Ovary (tissue), 9 donors: Measurements from ENCODE around the gene RNH1. TPM values are rescaled to one million over a fixed set of nuclear protein-coding genes. Genes with fewer than 3 reads are reported as not detected.
A peak's percentile ranks its signal among the peaks of the same experiment; 100 is the strongest.

Experiments
- DNase-seq, 5 donors: peaks; one replicate each; pipeline ENCODE4 v3.0.0-alpha.2; 2019 to 2020
- H3K27ac ChIP-seq, 2 donors: fragments of 200-600 bp; one replicate each; pipeline versions ENCODE4 v1.5.1 to v1.8.0; 2019 to 2022
- H3K27me3 ChIP-seq: fragments of 200-600 bp; one replicate; pipeline ENCODE4 v1.8.0; 2022
- H3K36me3 ChIP-seq: fragments of 200-600 bp; sonication (generic); one replicate; pipeline ENCODE4 v1.5.1; 2019
- H3K4me1 ChIP-seq: one replicate; pipeline ENCODE4 v1.8.1; 2013; ENCODE audit warnings: mild to moderate bottlenecking, moderate library complexity; ENCODE audit not compliant: insufficient read depth
- H3K4me3 ChIP-seq: fragments of 200-600 bp; sonication (generic); one replicate; pipeline ENCODE4 v1.5.1; 2017
- H3K9me3 ChIP-seq, 2 donors: fragments of 200-600 bp in 1 of 2; sonication (generic) in 1 of 2; one replicate each; pipeline versions ENCODE4 v1.5.1 to v1.8.1; 2013 to 2019; ENCODE audit warnings: mild to moderate bottlenecking in 1 of 2, moderate library complexity in 1 of 2
- EP300 ChIP-seq: sonication (generic); formaldehyde crosslinking; IDR thresholded peaks from one replicate; pipeline ENCODE4 v1.6.1; 2017; ENCODE audit warnings: antibody characterized with exemption
- POLR2A ChIP-seq: fragments of 450-650 bp; IDR thresholded peaks from one replicate; pipeline ENCODE4 v1.6.1; 2017; ENCODE audit warnings: antibody characterized with exemption, mild to moderate bottlenecking, moderate library complexity
- WGBS, 3 donors: extraction: QIAGEN DNeasy Blood & Tissue Kit in 1 of 3; methylation state at CpG; one replicate each; pipeline versions ENCODE4 v1.1.5 to v1.1.7; 2013 to 2017; 5-methylcytosine and 5-hydroxymethylcytosine counted together
- intact Hi-C, 4 donors: fragments of 100-400 bp; cut with DNase I; formaldehyde crosslinking; loops; one replicate each; pipeline versions ENCODE4 v1.11.0 to v1.15.1; 2022 to 2023
- polyA plus RNA-seq, 2 donors: library from polyadenylated mRNA; stranded (reverse); fragments of 200-250 nt in 1 of 2; fragments of 350-450 nt in 1 of 2; fragmentation: Illumina TruSeq in 1 of 2; extraction: RNeasy Lipid Tissue Mini Kit (QIAGEN cat#74804) in 1 of 2; gene quantifications; one replicate each; pipeline ENCODE4 v1.2.3, GENCODE V29; 2013 to 2014
- total RNA-seq, 7 donors: library from RNA; depleted of rRNA in 2 of 7; stranded (reverse); fragments of >200 nt in 2 of 7; fragmentation: NEBNext Ultra II Directional in 3 of 7; extraction: Animal tissue kit (Norgen Biotek cat#: 25700) in 3 of 7; gene quantifications; one replicate each; pipeline versions ENCODE4 v1.1.0 to v1.2.4, GENCODE V29; 2016 to 2023
- TF ChIP-seq, protein P1 (sequence below), 3 donors: fragments of 450-650 bp in 2 of 3; fragments of 200-600 bp in 1 of 3; IDR thresholded peaks; one replicate each; pipeline versions ENCODE4 v1.5.1 to v1.8.0; 2016 to 2022; ENCODE audit warnings: antibody characterized with exemption in 3 of 3, mild to moderate bottlenecking in 1 of 3
- donor health status: DM: no; HTN: no; CAD: no; lungs with moderate emphysema.
- donor health status: DM: no; HTN: no; CAD: no.
- donor health status: Bipolar disorder and iron deficiency.
- donor health status: DM: yes; HTN: yes; CAD: no.
- donor health status: DM: no; HTN: no; CAD: no.
- donor health status: DM: yes; HTN: yes; CAD: no.

The RNH1 gene
- total and polyA plus RNA-seq, 9 donors = 17.4 to 233 (median 156) TPM

DNA sequence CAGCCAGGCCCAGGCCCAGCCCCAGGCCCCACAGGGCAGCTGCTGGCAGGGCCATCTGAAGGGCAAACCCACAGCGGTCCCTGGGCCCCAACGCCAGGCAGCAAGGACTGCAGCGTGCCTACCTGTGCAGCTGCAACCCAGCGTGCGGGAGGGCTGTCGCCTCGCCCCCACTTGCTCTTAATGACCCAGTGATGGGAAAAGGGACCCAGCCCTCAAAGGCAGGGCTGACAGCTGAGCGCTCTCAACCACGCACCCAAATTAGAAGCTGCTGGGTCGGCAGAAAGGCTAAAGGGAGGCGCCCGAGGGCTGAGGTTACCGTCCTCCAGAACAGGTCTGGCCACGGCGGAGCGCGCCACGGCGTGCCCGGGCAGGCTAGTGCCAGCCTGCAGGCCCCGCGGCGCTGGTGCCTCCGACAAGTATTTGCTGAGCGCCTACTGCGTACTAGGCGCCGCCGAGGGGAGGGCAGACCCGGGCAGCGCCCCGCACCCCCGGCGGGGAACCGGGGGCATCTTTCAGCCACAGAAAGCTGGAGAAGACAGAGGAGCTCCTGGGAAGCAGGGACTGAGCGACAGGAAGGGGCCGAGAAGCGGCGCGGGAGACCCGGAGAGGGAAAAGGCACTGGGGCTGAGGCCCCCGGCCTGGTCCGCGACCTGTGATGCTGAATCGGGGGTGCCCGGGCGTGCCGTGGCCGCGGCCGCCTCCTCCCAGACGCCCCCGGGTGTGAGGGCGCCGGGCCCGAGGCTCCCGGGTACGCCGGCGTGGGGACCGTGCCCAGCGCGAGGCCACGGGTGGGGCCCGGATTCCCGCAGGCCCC lies 27.6 kb upstream of the RNH1 start:
- WGBS, 3 donors = 7 to 15% (median 10%) methylated on average over 39 to 66 of the region's 66 CpGs

DNA sequence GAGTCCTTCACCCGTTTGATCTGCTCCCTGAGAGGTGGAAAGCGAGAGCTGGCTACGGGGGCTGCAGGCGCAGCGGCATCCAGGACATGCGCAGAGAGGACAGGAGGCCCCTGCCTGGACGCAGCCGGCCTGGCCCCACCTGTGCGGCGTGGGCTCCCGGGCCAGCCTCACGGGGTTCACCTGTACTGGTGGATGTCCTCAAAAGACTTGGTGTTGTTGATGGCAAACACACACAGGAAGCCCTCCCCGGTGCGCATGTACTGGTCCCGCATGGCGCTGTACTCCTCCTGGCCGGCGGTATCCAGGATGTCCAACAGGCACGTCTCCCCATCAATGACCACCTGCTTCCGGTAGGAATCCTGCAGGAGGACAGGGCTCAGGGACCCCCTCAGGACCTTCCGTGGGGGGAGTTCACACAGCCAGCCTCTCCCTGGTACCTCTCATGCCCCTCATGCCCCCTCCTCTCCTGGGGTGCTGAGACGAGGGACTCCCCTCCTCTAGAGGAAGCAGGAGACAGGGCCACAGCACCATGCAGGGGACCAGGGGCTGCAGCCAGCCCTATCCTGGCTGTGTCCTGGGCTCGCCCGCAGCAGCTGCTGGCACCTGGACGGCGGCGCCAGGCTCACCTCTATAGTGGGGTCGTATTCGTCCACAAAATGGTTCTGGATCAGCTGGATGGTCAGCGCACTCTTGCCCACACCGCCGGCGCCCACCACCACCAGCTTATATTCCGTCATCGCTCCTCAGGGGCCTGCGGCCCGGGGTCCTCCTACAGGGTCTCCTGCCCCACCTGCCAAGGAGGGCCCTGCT lies 26.7 kb upstream of the RNH1 start:
- peak in 1 of 5 donors; percentile 16 for DNase-seq
- TF ChIP-seq EP300 (no peak), POLR2A (no peak)
- TF ChIP-seq, protein P1, sequence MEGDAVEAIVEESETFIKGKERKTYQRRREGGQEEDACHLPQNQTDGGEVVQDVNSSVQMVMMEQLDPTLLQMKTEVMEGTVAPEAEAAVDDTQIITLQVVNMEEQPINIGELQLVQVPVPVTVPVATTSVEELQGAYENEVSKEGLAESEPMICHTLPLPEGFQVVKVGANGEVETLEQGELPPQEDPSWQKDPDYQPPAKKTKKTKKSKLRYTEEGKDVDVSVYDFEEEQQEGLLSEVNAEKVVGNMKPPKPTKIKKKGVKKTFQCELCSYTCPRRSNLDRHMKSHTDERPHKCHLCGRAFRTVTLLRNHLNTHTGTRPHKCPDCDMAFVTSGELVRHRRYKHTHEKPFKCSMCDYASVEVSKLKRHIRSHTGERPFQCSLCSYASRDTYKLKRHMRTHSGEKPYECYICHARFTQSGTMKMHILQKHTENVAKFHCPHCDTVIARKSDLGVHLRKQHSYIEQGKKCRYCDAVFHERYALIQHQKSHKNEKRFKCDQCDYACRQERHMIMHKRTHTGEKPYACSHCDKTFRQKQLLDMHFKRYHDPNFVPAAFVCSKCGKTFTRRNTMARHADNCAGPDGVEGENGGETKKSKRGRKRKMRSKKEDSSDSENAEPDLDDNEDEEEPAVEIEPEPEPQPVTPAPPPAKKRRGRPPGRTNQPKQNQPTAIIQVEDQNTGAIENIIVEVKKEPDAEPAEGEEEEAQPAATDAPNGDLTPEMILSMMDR (IDR thresholded peaks at IDR 0.05) = no peak
- Histone ChIP-seq H3K27me3 (no peaks in the 10 kb centered on the region), H3K27ac (no peak overlapping the region), H3K4me1 (peaks cover 11% of the 10 kb centered on the region), H3K4me3 (no peak overlapping the region), H3K9me3 (no peaks in the 10 kb centered on the region), H3K36me3 (no peaks in the 10 kb centered on the region)
- 88 to 93% (median 90%) methylated on average over 33 to 37 of the region's 37 CpGs for WGBS, 3 donors
- intact Hi-C loops = loop anchor here in 1 of 4 donors (10.0 kb wide), 1 partner anchor 1861 kb away; no protein-coding TSS in a partner anchor

More for the DNA sequence above, 27.6 kb upstream of the RNH1 start:
- Histone ChIP-seq H3K27me3 (no peaks in the 10 kb centered on the region), H3K27ac (peak overlapping the region; percentile 10 to 28), H3K4me3 (peak overlapping the region; percentile 72), H3K4me1 (peaks cover 11% of the 10 kb centered on the region), H3K36me3 (no peaks in the 10 kb centered on the region), H3K9me3 (no peaks in the 10 kb centered on the region)
- TF ChIP-seq, protein P1 (IDR thresholded peaks at IDR 0.05) = no peak
- TF ChIP-seq POLR2A (no peak), EP300 (no peak)
- DNase-seq = peak in 3 of 5 donors; percentile 34 to 64 (median 60)
- intact Hi-C loops = loop anchor here in 1 of 4 donors (10.0 kb wide), 1 partner anchor 1860 kb away; no protein-coding TSS in a partner anchor

DNA sequence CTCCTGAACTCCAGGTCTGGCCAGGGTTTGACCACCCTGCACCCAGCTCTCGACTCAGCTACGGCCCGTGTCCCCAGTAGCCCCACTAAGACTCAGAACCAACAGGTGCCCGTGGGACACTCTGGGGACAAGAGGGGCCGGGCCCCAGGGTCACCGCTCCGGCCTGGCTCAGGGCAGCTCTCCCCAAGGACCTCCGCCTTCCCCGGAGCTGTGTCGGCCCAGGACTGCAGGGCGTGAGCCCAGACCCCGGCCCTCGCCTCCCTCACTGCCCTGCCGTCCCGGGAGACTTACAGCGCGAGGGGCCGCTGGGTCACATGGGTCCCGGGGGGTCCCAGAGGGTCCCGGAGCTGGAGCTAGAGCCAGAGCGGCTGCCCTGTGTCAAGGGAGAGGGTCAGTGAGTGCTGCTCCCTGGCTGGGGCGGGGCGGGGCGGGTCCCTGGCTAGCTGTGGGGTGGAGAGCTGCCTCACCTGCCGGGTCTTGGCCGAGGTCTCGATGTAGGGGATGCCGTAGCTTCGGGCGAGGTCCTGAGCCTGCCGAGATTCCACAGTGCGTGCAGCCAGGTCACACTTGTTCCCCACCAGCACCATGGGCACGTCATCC lies 26.0 kb upstream of the RNH1 start:
- TF ChIP-seq, protein P1 (IDR thresholded peaks at IDR 0.05) = no peak
- TF ChIP-seq EP300 (no peak), POLR2A (no peak)
- Histone ChIP-seq H3K27ac (no peak overlapping the region), H3K9me3 (no peaks in the 10 kb centered on the region), H3K36me3 (no peaks in the 10 kb centered on the region), H3K27me3 (no peaks in the 10 kb centered on the region), H3K4me3 (no peak overlapping the region), H3K4me1 (peaks cover 11% of the 10 kb centered on the region)
- 89 to 92% (median 91%) methylated on average over 31 to 33 of the region's 33 CpGs for whole genome bisulfite sequencing, 3 donors
- DNase-seq = peak in 1 of 5 donors; percentile 43
- intact Hi-C loops = loop anchor here in 1 of 4 donors (10.0 kb wide), 1 partner anchor 1862 kb away; no protein-coding TSS in a partner anchor

DNA sequence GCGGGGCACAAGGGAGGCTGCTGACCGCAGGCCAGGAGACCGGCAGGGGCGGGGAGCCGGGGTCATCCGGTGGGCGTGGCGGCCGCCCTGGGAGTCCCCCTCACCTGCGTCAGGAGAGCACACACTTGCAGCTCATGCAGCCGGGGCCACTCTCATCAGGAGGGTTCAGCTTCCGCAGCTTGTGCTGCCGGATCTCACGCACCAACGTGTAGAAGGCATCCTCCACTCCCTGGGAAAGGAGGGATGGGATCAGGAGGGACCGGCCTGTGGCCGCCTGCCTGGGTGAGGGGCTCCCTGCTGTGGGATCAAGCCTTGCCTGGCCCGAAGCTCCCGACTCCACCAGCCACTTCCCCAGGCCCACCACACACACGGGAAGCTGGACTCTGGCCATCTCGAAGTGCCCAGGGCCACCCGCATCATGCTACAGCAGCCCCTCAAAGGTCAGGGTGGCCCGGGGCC lies 25.5 kb upstream of the RNH1 start:
- 83 to 92% (median 85%) methylated on average over 21 to 23 of the region's 23 CpGs for WGBS, 3 donors
- Histone ChIP-seq H3K4me3 (no peak overlapping the region), H3K27ac (no peak overlapping the region), H3K36me3 (no peaks in the 10 kb centered on the region), H3K27me3 (no peaks in the 10 kb centered on the region), H3K9me3 (no peaks in the 10 kb centered on the region), H3K4me1 (peaks cover 8% of the 10 kb centered on the region)
- DNase-seq = no peak
- no peak for TF ChIP-seq POLR2A
- TF ChIP-seq EP300 = no peak
- TF ChIP-seq, protein P1 (IDR thresholded peaks at IDR 0.05) = no peak
- intact Hi-C loops = loop anchor here in 1 of 4 donors (10.0 kb wide), 1 partner anchor 1862 kb away; no protein-coding TSS in a partner anchor
